ENCODE data around the gene DCST1. TPM values are rescaled to one million over a fixed set of nuclear protein-coding genes. Genes with fewer than 3 reads are reported as not detected.

The DCST1 gene
- total and polyA plus RNA-seq, 2 of the 13 experiments (the other 11 are each of a cell fraction or from before 2014, with no cell fraction given), result 0.04 TPM; not detected in 1

DNA sequence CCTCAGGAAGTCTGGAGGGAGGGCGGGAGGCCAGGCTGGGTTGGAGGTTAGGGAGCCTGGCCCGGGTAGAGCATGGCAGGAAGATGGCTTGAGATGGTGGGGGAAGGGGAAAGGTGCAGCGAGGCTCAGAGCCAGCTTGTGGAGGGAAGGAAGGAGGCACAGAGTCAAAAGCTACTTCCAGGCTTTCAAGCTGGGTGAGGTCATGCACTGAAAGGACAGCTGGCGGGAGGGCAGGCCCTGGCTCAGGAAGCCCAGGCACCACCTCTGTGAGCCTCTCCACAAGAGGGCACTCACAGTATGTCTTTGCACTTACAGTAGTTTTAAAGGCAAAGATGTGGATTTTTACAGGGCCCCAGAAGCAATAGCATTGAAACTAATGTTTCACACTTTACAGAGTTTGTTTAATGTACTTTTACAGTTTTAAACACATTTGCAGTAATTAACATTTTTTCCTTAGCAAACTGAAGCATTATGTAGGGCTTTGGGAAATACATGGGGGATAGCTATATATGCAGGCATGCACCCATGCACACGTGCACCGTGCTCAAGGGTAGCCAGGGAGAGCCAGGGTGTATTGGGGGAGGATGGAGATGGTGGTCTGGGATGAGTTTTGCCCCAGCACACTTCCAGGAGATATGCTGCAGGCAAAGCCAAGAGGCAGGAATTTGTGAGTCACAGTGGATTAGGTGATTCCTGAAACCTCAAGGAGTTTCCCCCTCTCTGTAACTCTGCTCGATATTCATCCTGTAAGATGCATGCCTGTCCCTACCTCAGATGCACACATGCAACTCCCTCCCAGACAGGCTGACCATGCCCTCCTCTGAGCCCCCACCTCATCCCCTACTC, 11.4 kb downstream of the DCST1 start (continued):
- TF ChIP-seq ZKSCAN8 (CRISPR knock-in tag; IDR thresholded peaks at IDR 0.05; ENCODE audit: borderline replicate concordance) (no peak), CBFB (CRISPR knock-in tag; IDR thresholded peaks at IDR 0.05) (0 out of 2 replicates have a peak, but pooled peaks have one; percentile 29), ZNF317 (CRISPR knock-in tag; IDR thresholded peaks at IDR 0.05) (no peak), RBM22 (optimal IDR thresholded peaks at IDR 0.05; ENCODE audit: low read length) (no peak), HMGXB4 (CRISPR knock-in tag; IDR thresholded peaks at IDR 0.05; ENCODE audit: borderline replicate concordance in 1 of 2, low read depth in 1 of 2) (peak in 1 of 2 experiments; percentile 48; a peak in 2 of 4 replicates), ZNF121 (CRISPR knock-in tag; IDR thresholded peaks at IDR 0.05) (no peak), KAT7 (CRISPR knock-in tag; IDR thresholded peaks at IDR 0.05; ENCODE audit: borderline replicate concordance) (no peak), ZMYM4 (CRISPR knock-in tag; IDR thresholded peaks at IDR 0.05) (0 out of 2 replicates have a peak, but pooled peaks have one; percentile 18), RAD21 (CRISPR knock-in tag; IDR thresholded peaks at IDR 0.05) (peak; percentile 81), GABPB1 (CRISPR knock-in tag; IDR thresholded peaks at IDR 0.05) (peak; percentile 17; the same call in 1 of the 2 replicates), ZNF569 (CRISPR knock-in tag; IDR thresholded peaks at IDR 0.05; ENCODE audit: borderline replicate concordance) (no peak), NR2F2 (IDR thresholded peaks at IDR 0.05; ENCODE audit: borderline replicate concordance, low read depth) (no peak), IRX3 (CRISPR knock-in tag; IDR thresholded peaks at IDR 0.05; ENCODE audit: borderline replicate concordance, low read depth) (no peak), UBTF (CRISPR knock-in tag; IDR thresholded peaks at IDR 0.05) (0 out of 2 replicates have a peak, but pooled peaks have one; percentile 12), ZNF644 (CRISPR knock-in tag; IDR thresholded peaks at IDR 0.05; ENCODE audit: low read depth) (0 out of 2 replicates have a peak, but pooled peaks have one; percentile 8), NFKB2 (CRISPR knock-in tag; IDR thresholded peaks at IDR 0.05; ENCODE audit: borderline replicate concordance) (no peak), ATF7-NPFF (CRISPR knock-in tag; IDR thresholded peaks at IDR 0.05; ENCODE audit: low read depth) (no peak), U2AF1 (optimal IDR thresholded peaks at IDR 0.05; ENCODE audit: low read depth, low read length) (no peak), ZNF562 (CRISPR knock-in tag; IDR thresholded peaks at IDR 0.05; ENCODE audit: borderline replicate concordance) (no peak), IRF2 (CRISPR knock-in tag; IDR thresholded peaks at IDR 0.05) (peak; percentile 58; the same call in 1 of the 2 replicates), PHF20 (CRISPR knock-in tag; IDR thresholded peaks at IDR 0.05) (no peak), REL (CRISPR knock-in tag; conservative IDR thresholded peaks at IDR 0.05) (no peak), PHB2 (IDR thresholded peaks at IDR 0.05; ENCODE audit: partially characterized antibody) (no peak)
- TF ChIP-seq, protein P1, sequence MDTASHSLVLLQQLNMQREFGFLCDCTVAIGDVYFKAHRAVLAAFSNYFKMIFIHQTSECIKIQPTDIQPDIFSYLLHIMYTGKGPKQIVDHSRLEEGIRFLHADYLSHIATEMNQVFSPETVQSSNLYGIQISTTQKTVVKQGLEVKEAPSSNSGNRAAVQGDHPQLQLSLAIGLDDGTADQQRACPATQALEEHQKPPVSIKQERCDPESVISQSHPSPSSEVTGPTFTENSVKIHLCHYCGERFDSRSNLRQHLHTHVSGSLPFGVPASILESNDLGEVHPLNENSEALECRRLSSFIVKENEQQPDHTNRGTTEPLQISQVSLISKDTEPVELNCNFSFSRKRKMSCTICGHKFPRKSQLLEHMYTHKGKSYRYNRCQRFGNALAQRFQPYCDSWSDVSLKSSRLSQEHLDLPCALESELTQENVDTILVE (CRISPR knock-in tag; IDR thresholded peaks at IDR 0.05), result 0 out of 2 replicates have a peak, but pooled peaks have one; percentile 39
